GM19238 (cell line): ENCODE data around the gene P2RY11.
A peak's percentile ranks its signal among the peaks of the same experiment; 100 is the strongest.

Experiments used
- DNase-seq: peaks from one replicate; pipeline ENCODE4 v3.0.0; 2011; ENCODE audit warnings: low spot score; ENCODE audit not compliant: insufficient read length

The P2RY11 gene, protein sequence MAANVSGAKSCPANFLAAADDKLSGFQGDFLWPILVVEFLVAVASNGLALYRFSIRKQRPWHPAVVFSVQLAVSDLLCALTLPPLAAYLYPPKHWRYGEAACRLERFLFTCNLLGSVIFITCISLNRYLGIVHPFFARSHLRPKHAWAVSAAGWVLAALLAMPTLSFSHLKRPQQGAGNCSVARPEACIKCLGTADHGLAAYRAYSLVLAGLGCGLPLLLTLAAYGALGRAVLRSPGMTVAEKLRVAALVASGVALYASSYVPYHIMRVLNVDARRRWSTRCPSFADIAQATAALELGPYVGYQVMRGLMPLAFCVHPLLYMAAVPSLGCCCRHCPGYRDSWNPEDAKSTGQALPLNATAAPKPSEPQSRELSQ

DNA sequence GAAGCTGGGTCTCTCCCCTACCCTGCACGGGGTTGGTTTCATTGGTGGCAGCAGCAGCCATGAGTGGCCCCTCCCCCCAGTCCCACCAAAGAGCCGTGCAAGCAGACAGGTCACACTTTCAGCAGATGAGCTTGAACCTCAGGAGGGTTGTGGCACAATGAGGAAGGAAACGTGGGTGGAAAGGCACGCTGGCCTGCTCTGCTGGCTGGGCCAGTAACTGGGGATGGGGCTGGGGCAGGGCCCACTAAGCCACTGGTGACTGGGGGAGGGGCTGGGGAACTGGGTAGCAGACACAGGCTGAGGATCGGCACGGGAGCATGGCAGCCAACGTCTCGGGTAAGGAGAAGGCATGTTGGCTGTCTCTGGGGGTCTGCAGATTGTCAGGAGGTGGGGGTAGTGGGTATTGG, at the start of gene P2RY11:
P2RY11 (plus strand) TSS at position 289 of the 407 bp plus-strand sequence; CDS start at position 318, 29 bp downstream.
- DNase-seq, result no peak

DNA sequence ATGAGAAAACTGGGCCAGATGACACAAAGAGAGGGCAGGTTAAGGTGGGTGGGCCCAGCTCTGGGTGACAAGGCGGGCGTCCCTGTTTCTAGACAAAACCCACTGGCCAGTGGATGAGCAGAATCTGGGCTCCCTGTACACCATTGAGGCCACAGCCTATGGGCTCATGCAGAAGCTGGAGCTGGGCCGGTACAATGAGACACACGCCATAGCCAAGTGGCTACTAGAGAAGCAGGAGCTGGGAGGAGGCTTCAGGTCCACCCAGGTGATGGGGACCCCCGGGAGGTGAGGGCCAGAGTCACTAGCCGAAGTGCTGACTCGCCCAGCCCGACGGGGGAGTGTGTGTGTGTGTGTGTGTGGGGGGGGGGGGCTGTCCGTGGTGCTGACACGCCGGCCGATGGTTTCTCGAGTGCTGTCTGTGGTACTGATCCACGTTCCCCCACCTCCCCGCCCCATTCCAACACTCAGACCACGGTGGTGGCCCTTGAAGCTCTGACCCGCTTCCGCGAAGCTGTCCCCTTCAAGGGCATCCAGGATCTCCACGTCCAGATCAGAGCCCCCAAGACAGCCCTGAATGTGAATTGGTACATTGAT, 49.7 kb upstream of the P2RY11 start:
- DNase-seq, result no peak

DNA sequence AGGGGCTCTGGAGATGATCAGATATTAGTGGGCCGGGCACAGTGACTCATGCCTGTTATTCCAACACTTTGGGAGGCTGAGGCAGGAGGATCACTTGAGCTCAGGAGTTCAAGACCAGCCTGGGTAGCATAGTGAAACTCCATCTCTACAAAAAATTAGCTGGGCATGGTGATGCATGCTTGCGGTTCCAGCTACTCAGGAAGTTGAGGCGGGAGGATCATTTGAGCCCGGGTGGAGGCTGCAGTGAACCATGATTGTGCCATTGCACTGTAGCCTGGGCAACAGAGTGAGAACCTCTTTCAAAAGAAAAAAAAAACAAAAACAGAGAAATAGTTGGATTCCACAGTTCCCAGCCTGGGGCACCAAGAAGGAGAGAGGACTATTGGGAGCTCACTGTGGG, 43.3 kb upstream of the P2RY11 start:
- DNase-seq, result no peak

DNA sequence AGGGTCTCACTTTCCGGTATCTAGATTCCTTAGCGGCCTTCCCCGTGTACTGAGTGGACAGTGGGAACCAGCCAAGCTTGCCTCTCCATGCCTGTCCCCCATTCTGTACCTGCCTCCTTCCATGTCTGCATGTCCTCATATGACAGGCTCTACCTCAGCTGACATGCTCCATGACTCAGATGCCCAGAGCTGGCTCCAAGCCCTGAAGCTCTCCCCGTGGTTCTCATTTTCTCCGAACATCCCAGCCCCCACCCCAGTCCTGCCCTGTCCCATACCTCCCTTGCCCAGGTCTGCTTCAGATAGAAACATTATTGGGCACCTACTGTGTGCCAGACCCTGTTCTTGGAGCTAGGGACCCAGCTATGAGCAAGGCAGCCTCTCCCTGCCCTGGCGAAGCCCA, 42.4 kb upstream of the P2RY11 start:
- DNase-seq, result no peak

DNA sequence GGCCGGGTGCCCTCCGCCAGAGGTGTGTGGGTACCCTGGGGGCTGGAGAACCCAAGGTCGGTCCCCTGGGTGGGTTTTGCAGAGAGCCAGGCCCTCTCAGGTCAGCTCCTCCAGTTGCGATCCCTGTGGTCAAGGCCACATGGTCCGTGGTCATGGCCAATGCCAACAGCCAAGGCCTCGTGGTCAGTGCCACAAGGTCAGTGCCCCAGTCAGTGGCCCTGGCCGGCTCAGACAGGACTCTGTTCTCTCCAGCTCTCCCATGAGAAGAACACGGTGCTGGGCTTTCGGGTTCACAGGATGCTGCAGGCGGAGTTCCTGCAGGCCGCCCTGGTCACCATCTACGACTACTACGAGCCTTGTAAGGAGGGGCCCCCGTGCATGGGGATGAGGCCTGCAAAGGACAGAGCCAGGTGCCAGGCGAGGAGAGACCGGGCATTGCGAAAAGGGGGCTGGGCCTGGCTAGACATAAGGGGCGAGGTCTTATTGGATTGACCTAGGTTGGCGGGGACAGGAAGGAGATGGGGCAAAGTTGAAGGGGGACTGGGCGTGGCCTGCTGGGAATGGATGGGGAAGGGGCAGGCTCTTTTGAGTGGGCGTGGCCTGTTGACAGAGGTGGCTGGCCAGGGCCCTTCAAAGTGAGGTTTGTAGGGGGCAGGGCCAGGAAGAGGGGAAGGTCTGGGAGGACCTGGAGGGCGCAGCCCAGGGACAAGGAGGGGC, 40.6 kb upstream of the P2RY11 start:
- no peak for DNase-seq

DNA sequence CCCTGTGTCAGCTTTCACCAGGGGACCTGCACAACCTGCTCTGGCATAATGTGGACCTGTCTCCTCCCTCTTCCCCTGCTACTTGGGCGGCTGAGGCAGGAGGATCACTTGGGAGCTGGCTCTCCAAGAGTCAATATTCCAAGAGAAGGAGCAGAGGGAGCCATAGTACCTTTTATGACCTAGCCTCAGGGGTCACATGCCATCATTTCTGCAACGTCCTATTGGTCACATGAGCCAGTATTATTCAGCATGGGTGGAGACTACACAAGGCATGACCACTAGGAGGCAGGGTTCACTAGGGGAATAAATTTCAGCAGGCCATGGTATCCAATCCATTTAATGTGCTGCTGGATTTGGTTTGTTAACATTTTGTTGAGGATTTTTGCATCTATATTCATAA, 37.3 kb upstream of the P2RY11 start:
- no peak for DNase-seq

DNA sequence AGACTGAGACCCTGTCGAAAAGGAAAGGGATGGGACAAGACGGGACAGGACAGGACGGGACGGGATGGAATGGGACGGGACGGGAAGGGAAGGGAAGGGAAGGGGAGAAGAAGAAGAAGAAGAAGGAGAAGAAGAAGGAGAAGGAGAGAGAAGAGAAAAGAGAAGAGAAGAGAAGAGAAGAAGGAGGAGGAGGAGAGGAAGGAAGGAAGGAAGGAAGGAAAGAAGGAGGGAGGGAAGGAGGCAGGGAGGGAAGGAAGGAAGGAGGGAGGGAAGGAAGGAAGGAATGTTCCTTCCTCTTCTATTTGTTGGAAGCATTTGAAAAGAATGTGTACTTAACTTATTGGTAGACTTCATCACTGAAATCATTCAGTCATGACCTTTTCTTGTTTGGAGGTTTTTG, 35.0 kb upstream of the P2RY11 start:
- DNase-seq, result no peak

DNA sequence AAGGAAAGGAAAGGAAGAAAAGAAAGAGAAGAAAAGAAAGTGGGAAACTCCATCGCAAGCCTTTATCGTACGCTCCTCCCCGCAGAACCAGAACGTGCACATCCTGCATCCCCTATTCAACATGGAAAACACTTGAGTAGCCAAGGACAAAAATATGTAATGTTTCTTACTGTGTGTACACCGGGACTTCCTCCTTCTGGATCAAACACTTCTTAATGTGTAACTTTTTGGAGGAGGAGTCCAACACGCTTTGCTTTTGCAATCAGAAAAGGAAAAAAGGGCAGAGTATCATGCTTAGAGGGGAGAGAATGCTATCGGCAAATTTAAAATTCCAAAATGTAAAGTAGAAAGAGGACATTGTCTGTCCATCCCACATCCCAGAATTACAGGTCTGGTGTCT, 33.2 kb upstream of the P2RY11 start:
- DNase-seq, result no peak

DNA sequence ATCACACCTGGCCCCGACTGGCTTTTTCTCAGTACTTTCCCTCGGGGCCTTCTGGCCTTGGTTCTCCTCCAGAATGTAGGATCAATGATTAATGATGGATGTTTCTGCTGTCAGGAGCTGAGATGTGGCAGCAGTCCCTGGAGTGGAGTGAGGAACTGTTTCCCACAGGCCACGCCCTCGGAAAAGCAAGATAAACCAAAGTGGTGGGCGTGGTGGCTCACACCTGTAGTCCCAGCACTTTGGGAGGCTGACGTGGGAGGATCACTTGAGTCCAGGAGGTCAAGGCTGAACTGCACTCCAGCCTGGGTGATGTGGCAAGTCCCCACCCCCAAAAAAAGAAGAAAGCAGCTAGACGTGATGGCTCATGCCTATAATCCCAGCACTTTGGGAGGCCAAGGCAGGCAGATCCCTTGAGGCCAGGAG, 32.5 kb upstream of the P2RY11 start:
- no peak for DNase-seq

DNA sequence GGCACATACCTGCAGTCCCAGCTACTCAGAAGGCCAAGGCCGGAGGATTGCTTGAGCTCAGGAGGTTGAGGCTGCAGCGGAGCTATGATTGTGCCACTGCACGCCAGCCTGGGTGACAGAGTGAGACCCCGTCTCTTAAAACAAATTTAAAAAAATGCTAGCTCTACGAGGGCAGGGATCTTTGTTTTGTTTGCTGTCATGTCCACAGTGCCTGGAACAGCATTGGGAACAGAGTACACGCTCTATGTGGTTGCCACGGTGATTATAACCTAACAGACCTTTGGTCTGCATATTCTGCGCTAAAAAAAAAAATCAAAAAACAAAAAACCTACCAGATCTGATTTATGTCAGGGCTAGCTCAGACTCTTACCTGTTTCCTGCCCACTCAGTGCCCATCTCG, 27.6 kb upstream of the P2RY11 start:
- no peak for DNase-seq

DNA sequence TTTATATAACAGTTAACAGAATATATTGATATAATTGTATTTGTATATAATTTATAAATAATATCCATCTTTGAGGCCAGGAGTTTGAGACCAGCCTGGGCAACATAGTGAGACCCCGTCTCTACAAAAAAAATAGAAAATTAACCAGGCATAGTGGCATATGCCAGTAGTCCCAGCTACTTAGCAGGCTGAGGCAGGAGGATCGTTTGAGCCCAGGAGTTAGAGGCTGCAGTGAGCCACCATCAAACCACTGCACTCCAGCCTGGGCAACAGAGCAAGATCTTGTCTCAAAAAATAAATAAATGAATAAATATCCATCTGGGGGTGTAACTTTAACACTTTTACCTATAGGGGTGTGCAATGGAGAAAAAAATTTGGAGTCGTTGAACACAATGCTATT, 26.7 kb upstream of the P2RY11 start:
- DNase-seq, result no peak

DNA sequence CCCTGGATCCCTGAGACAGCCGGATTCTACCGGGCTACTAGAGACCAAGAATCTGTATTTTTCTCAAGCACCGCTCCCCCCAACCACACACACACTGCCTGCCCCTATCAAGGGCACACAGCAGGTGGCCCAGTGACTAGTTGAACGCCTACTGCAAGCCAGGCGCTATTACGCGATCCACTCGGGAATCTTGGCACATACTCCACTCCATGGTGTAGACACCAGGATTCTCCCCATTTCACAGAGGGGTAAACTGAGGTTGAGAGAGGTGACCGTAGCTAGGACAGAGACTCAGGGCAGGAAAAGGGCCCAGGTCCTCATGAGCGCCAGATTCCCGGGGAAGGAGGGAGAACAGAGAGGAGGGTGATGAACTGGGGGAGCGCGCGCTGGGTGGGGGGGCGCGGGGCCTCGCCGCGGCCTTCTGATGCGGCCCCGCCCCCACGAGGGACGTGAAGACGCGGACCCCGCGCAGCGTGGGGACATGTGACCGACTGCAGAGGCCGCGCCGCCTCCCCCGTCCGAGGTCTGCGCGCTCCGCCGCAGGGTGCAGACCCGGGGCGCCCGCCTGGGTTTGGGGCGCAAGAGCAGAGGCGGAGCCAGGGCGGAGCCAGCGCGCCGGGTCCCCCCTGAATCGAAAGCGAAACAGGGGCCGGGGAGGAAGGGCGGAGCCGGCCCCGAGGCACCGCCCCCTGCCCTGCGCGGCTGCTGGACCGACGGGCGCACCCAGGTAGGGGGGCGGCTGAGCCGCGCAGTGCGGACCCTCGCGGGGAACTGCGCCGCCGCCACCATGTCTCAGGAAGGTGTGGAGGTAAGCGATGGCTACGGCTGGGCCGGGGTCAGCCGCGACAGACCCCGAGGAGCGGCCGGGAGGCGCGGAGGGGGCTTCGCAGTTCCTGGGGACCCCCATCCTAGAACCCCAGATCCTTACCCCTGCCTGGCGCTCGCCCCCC, 25.6 kb upstream of the P2RY11 start, which contains the start of gene SHFL:
SHFL (plus strand) TSS at position 677 of the 950 bp plus-strand sequence; CDS start at position 788, 111 bp downstream.
- DNase-seq, result peak; percentile 95

DNA sequence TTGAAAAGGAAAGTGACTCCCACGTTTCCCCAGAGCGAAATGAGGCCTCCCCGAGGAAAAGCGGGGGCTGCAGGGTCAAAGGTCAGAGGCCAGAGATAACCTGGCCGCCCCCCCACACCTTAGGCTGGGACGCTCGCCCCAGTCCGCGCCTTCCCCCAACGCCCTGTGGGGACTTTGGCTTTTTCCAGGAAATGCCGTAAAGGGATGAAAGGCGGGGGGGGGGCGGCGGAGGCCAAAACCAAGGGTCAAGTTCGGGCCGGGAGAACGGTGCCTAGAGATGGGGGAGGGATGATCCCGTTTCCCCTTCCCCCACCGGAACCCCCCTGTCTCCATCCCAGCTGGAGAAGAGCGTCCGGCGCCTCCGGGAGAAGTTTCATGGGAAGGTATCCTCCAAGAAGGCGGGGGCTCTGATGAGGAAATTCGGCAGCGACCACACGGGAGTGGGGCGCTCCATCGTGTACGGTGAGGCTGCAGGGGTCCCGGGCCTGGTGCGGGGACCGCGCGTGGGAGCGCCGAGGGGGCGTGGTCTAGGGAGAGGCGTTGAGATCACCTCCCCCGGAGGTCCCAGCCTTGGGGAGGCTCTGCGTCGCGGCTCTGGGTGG, 24.8 kb upstream of the P2RY11 start:
- DNase-seq, result no peak

DNA sequence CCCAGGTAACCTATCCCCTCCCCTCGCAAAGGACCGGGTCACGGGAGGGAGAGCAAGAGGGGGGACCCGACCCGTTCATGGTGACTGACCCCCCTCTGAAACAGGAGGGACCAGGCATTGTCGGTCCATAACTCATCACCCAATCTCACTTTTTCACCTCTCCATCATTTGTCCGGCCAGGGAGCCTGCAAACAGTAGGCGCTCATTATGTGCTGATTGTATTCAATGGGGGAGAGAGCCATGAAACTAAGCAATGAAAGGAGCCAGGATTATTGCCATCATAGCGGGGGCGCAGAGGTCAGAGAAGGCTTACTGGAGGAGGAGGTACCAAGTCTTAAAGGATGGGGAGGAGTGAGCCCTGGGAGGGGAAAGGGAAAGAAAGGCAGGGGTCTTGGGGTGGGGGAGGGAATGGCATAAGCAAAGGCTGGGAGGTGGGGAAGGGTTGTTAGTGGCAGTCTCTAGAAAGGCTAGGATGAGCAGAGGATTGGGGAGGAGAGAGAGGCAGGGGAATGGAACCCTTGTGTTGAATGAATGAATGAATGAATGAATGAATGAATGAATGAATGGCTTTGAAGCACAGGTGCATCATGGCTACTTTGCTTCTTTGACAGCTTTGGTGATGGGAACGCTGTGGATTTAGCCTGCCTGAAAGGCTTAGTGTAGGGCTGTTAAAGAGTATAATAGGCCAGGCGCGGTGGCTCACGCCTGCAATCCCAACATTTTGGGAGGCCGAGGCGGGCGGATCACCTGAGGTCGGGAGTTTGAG, 24.0 kb upstream of the P2RY11 start:
- no peak for DNase-seq

DNA sequence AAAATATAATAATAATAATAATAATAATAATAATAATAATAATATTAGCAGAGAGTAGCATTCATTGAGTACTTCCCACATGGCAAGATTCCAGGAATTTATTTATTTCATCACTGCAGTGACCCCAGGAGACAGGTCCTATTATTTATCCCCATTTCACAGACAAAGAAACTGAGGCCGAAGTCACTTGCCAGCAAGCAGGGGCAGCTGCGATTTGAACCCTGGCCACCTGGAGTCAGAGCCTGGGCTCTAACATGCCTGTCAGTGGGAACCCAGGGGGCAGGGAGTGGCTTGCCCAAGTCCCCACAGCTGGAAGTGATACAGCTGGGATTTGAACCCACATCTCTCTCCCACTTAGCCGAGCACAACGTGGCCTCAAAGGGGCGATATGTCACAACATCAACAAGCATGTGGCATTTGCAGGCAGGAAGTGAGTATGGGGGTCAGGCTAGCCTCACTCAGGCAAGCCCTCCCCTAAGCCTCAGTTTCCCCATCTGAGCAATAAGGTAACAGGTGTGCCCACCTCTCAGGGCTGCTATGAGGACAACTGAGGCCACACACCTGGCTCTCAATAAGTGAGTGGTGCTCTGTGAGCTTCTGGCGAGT, 22.4 kb upstream of the P2RY11 start:
- DNase-seq, result no peak

DNA sequence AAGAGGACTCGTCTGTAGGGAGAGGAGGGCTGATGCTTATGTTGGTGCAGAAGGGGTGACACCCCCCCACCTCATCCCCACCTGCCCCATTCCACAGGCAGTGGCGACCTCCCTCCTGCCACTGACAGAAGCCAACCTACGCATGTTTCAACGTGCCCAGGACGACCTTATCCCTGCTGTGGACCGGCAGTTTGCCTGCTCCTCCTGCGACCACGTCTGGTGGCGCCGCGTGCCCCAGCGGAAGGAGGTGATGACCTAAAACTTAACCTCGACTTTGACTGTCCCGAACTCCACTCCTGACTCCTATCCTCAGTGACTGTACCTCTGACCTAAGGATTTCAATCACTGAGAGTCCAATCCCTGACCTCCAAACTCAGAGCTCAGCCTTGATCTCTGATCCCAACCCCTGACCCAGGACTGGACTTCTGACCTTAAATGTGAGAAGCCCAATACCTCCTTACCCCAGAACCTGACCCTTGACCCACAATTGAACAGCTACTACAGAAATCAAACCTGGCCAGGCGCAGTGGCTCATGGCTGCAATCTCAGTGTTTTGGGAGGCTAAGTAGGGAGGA, 21.6 kb upstream of the P2RY11 start:
- no peak for DNase-seq

DNA sequence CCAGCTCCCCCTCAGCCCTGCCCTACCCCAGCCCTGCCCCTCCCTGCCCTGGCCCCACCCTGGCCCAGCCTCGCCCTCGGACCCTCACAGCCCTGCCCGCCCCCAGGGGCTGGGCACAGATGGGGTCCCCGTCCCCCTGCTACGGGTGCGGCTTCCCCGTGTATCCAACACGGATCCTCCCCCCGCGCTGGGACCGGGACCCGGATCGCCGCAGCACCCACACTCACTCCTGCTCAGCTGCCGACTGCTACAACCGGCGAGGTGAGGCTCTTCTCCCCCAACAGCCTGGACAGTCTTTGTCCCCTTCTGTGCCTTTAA, 20.2 kb upstream of the P2RY11 start:
- DNase-seq, result no peak

DNA sequence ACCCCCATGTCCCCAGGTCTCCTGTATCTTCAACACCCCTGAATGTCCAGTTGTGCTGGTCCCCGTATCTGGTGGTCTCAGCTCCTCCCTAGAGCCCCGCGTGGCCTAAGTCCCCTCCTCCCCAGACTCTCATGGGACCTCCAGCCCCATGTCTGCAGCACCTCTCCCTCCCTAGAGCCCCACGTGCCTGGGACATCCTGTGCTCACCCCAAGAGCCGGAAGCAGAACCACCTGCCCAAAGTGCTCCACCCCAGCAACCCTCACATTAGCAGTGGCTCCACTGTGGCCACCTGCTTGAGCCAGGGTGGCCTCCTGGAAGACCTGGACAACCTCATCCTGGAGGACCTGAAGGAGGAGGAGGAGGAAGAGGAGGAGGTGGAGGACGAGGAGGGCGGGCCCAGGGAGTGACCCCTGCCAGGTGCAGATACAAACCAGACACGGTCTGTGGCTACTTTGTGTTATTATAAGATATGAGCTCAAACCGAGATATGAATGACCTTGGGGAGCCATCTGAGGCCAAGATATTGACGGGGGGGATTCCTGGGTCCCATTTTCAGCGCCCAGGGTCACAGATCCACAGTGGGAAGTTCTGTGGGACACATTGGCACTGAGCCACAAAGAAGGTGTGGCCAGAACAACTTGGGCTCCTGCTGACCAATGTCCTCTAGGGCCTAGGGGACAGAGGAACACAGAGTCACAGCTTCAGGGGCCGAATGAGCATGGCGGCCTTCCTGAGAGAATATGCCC, 19.4 kb upstream of the P2RY11 start:
- DNase-seq, result no peak
